ENCODE results near the gene GRIN3A.
"Not testable (repeated sequence)": the region's sequence is repeated elsewhere in the genome, so short reads cannot be mapped to it uniquely, and the experiment has no call there.

GRIN3A gene

DNA sequence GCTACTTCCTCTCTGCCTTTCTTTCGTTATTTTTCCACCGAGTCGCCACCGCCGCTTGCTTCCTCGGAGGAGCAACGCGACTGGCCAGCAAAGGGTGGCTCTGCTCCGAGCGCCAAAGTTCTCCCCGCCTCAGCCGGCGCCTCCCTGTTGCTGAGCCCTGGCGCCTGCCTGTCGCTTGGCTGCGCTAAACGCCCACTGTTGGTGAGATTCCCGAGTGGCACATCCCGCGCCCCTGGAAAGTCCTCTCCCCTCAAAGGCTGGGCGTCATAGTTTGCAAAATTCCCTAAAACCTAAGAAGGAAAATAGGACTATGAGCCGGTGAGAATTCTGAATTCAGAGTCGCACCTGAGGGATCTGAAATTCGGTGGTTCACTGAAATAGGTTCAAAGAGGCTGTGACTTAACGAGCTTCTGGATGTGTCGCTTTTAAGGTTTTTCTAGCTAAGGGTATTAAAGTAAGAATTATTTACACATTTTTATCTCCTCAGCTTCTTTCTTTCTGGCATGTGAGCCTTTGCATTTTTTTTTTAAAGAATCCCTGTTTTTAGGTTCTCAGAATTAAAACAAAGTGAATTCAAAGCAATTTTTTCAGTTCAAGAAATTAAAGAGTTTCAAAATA lies at the start of gene GRIN3A:
Gene GRIN3A (minus strand): TSS at position 82 of the 618 bp plus-strand sequence. CDS start 668 bp downstream, outside the sequence.
- no peak for DNase-seq (ENCODE audit: low read depth in 2 of 2, low spot score in 1 of 2)

DNA sequence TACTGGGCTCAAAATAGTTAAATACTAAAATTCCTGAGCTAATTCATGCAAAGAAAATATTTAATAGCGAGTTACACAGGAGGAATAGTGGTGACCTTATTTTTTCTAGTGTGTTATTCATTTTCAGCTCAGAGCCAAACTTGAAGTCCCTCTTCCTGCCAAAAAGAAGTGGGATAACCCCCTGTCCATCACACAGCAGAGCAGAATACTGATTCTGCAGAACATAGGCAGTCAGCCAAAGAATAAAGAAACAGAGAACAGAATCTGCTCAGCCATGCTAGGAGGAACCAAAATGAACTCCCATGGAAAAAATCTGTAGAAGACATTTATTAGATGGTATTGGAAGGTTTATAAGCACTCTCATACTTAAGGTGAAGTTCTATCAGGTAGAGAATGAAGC lies 49.4 kb upstream of the GRIN3A start:
- DNase-seq (ENCODE audit: low read depth in 2 of 2, low spot score in 1 of 2) = no peak

DNA sequence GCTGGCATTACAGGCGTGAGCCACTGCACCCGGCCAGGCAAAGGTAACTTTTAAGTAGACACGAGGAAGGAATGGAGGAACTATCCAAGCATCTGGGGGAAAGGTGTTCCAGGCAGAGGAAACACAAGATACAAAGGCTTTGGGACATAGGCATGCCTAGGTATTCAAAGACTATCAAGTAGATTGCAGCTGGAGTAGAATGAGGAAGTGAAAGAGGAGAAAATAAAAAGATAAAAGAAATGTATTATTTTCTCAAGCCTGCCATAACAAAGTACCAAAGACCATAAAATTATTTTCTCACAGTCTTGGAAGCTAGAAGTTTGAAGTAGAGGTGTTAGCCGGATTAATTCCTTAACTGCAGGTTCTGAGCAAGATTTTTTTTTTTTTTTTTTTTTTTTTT lies 39.9 kb upstream of the GRIN3A start:
- no peak for DNase-seq (ENCODE audit: low read depth in 2 of 2, low spot score in 1 of 2)

DNA sequence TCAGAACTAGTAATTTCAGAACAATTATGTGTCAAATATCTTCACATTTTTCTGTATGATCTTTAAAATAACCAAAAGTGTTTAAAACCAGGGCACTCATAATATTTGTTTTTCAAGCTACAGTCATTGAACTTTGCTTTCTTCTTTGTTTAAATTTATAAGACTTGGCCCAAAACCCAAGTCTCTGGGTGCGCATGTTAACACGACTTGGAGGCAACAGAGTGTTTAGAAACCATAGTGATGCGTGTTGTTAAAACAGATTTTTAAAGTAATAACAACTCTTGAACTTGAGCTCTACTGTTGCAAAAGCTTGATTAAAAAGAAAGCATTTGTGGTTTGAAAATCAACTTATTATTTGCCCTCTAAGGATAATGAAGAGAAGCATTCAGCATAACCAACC lies 26.0 kb upstream of the GRIN3A start:
- DNase-seq (ENCODE audit: low read depth in 2 of 2, low spot score in 1 of 2) = no peak

DNA sequence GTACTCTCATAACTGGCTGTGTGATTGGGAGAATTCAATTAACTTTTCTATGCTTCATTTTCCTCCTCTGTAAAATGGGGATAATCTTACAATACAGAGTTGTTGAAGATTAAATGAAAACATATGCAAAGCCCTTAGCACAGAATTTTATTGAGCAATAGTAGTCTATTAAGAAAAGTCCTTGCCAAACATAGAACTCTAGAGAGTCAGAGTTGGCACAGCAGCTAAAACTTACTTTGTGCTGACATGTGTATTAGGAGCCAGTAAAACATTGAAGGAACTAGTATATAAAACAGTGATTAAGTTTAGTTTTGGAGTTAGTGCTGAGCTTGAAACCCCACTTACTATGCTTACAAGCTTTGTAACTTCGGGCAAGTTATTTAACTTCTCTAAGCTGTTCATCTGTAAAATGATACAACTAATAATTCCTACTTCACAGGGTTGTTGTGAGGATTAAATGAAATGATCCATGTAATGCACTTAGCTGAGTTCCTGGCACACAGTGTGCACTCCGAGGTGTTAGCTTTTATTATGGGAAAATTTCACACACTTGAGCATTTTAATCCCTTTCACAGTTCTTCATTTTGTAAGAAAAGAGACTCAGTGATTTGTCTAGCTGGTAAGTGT lies 20.0 kb upstream of the GRIN3A start:
- no peak for DNase-seq (ENCODE audit: low read depth in 2 of 2, low spot score in 1 of 2)

DNA sequence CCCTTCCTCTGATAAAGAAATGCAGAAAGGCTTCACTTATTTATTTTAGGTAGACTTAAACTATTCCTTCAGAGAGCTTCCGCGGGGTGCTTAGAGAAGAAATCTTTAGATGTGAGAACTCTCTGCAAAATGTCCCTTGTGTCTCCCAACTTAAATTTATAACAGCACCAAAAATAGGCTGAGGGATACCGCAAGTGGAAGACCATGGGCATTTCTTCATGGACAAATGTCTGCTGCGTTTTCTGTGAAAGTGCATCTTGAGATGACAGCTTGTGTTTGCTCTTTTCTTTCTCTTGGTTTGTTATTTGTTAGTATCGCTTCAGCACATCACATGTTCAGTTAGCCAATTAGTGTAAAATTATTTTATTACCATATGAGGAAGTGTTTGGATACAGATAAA lies 15.3 kb upstream of the GRIN3A start:
- no peak for DNase-seq (ENCODE audit: low read depth in 2 of 2, low spot score in 1 of 2)

DNA sequence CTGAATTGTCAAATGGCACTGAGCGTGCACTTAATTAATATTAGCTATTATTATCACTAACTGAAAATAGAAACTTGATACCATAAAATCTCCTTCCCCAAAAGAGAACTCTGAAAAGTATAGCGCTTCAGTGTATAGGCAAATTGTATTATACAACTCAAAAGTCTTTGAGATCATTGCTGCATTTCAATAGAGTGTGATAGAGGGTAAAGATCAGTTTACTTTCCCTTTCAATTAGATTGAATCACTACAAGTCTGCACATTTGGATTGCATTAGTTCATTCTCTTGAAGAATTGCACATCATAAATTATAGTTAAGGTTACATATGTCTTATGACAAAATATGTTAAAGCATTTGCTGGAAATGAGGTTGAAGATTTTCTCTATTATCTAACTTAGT lies 13.4 kb upstream of the GRIN3A start:
- no peak for DNase-seq (ENCODE audit: low read depth in 2 of 2, low spot score in 1 of 2)

DNA sequence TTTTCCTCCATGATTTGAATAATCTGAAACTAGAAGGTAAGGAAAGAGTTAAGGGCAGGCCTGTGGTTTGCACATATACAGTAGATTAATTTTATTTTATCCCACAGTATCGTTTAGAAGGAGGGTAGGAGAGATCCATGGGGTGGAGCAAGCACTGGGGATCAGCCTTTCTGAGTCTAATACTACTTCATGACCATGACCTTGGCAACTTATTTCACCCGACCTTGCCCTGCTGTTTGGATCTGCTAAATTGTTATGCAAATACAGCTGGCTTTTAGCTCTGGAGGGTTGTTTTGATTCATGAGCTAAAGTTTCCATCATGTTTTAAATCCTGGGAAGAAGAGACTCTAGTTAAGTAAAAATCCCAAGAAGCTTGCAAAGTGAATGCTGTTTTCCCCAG lies 864 bp upstream of the GRIN3A start:
- no peak for DNase-seq (ENCODE audit: low read depth in 2 of 2, low spot score in 1 of 2)

DNA sequence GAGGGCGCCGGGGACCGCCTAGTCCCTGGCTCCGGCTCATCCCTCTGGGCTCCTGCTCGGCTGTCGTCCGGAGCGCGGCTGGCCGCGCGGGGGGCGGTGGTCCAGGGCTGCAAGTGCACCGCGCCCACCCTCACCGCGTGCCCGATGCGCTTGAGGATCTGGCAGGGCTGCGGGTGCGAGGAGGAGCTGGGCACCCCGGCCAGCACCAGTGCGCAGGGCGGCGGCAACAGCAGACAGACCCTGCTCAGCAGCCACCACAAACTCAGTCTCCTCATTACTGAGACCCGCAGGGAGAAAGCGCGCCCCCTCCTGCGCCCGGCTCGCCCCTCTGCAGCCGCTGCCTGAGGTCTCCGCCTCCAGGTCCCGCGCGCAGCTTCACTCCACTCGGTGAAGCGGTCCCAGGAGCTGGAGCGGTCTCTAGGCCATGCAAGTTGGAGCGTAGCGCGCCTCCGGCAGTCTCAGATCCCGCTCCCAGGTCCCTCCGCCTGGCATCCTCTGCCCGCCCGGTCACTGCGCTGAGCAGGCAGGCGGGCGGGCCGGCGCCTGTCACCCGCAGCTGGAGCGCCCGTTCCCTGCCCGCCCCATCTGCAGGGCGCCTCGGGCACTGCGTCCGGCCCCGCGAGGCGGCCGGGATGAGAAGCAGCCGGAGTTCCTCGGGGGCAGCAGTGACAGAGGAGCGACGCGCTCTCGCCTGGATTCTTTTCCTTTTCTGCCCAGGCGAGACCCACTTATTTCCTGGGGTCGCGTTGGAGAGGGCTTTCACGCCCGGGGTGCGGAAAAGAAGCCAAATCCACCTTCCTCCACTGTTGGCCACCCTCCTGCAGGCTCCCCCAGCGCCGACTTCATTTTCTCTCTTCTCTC lies 512 bp downstream of the GRIN3A start:
- no peak for DNase-seq (ENCODE audit: low read depth in 2 of 2, low spot score in 1 of 2)

DNA sequence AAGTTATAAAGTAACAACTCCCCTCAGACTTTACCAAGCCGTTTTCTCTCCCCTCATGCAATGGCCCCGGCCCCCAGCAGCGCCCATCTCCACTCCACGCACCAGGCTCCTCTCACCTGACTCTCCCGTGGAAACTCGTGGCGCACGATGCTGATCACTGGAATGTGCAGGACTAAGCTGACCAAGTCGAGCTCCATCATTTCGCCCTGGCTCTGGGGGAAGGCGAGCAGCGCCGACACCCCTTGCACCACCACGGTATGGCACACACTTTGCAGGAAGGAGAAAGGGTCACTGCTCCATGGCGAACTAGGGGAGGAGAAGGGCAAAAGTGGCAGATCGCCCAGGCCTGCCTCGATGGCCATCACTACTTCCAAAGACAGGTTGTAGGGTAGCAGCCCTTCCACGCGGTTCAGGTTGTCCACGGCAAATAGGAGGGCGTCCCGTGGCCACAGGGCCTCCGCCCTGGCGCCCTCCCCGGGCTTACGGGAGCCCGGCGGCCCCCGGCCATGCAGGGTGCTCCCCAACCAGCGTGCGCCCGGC lies 1.2 kb downstream of the GRIN3A start:
- no peak for DNase-seq (ENCODE audit: low read depth in 2 of 2, low spot score in 1 of 2)

DNA sequence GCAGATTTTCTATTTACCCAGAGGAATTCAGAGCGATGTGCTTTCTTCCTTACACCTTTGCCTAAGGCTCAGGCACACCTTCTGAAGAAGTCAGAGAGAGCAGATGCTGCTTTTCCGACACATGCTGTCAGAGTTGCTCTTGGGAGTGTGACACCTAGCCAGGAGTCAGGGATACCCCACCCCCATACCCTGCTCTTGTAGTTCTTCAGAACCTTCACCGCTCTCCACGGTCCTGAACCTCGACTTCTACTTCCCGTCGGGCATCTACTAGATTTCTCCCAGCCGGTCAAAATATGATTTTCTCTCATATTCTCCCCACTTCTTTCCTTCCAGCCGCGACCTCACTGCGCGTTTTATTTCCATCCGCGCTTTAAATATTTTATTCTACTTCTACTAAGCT lies 1.7 kb downstream of the GRIN3A start:
- DNase-seq (ENCODE audit: low read depth in 2 of 2, low spot score in 1 of 2) = no peak

DNA sequence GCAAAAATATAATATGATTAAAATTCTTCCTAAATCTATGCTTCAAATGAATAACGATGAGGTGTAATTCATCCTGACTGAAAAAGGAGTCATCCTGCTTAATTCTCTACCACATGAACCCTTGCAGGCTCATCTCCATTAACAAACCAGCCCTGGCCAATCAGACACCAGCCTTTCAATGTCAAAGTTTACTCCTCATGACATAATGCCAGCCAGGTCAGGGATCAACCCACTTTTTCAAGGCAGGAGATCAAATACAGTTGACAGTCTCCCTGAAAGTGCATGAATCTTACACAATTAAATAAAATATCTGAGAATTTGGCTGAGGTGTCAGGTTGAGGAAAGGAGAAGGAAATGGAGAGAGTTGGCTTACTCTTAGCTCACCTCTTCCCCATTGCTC lies 7.0 kb downstream of the GRIN3A start:
- no peak for DNase-seq (ENCODE audit: low read depth in 2 of 2, low spot score in 1 of 2)

DNA sequence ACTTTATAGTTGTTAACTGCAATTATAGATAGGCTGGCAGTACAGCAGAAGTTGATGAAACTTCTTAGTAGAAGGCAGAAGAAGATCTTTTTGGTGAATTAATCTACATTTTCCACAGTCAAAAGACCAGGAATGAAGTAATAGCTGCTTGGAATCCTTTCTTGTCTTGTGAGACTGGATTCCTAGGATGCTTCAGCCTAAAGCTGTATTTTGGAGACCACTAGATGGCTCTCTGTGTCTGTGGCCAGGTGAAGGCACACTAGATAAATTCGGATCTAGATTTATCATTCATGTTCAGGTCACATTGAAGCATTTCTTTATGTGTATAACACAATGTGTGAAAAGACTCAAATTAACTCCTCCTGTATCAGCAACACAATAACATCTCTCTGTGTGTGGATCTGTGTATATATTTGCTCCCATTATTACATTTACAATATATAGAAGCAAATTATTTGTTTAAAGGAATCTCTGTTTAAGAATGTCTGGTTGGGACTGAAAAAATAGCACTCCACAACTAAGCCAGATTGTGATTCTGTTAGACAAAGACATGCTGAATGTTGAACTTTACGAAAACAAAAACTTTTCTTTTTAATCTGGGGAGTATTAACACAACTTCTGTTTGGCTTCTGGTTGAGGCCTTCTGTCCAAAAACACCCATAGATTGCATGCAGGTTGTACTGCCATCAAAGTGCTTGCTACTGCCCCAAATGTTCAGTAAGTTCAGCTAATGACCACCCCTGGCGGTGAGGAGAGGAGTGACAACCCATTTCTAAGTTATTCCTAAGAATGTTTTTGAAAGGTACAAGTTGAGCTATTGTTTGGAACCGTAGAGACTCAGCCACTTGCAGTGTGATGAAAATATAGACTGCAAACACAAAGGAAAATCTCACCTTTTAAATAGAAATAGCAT lies 10.6 kb downstream of the GRIN3A start:
- DNase-seq (ENCODE audit: low read depth in 2 of 2, low spot score in 1 of 2) = no peak

DNA sequence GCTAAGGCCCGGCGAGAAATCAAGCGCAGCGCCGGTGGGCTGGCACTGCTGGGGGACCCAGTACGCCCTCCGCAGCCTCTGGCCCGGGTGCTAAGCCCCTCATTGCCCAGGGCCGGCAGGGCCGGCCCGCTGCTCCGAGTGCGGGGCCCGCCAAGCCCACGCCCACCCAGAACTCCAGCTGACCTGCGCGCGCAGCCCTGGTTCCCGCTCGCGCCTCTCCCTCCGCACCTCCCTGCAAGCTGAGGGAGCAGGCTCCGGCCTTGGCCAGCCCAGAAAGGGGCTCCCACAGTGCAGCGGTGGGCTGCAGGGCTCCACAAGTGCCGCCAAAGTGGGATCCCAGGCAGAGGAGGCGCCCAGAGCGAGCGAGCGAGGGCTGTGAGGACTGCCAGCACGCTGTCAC lies 14.2 kb downstream of the GRIN3A start:
- DNase-seq (ENCODE audit: low read depth in 2 of 2, low spot score in 1 of 2) = not testable (repeated sequence)

DNA sequence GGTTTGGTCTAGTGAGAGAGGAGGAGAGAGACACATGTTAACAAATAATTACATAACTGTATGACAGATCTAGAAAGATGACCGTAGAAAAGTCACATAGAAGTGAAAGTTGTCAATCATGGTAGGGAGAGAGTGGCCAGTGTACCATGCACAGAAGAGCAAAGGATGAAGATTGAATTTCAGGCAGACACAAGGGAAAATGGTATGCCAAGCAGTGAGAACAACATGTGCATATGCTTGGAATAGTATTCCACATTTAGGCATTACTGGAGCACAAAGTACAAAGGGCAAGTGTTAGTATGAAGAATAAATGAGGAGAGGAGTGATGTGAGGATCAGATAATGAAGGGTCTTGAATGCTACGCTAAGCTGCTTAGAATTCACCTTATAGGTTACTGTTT lies 20.3 kb downstream of the GRIN3A start:
- DNase-seq (ENCODE audit: low read depth in 2 of 2, low spot score in 1 of 2) = no peak

DNA sequence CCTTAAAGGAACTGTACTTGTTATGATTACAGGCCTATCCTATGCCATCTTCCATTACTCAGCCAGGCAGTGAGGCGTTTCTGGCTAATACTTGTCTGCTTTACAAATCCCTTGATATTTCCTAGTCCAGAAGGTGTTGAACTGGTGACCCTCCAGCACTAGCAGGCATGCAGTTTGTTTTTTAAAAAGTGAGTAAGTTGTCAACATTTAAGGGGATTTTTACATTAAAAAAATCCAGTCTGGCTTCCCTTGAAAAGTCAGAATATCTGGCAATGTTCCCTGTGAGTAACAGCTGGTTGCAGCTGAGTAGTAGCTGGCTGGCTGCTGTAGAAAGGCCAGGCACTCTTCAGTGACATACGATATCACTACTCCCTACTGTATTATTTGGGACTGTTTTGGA lies 21.8 kb downstream of the GRIN3A start:
- DNase-seq (ENCODE audit: low read depth in 2 of 2, low spot score in 1 of 2) = no peak

DNA sequence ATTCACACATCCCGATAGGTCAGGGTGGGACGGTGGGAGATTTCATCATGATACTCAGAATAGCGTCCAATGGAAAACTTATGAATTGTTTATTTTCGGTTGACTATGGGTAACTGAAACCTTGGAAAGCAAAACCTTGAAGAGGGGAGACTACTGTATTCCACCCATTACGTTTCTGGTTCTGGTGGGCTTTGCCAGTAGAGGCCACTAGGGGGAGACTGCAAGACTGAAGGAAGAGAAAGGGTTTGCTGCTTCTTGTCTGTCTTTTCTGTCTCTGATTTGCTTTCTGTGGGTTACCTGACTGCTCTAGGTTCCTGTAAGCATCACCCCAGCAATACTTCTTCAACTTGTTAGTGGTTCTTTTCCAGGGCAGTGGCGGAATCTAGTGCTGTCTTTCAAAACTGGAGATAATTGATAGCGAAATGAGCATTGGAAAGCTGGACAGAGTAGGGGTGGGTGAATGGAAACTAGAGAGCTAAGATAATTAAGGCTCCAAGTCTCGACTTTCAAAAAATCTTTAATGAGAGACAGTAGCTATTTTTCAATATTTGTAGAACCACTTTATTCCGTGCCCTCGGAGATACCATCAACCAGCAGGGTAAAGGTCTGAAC lies 27.0 kb downstream of the GRIN3A start:
- no peak for DNase-seq (ENCODE audit: low read depth in 2 of 2, low spot score in 1 of 2)

DNA sequence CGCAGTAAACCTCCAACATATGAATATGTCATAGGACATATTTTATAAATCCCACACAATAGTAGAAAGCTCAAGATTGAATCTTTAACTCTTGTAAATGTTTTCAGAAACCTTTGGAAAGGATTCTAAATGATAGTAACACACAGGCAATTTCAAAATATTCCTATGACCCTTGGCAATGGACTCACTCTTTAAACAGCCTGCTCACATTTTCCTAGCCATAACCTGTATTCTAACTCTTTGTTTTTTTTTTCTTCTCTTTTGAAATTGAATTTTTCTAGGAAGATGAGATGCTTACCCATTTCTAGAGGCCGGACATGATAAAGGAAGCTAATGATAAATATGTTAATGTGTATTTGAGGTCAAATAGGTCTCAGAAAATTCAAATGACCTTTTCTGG lies 29.6 kb downstream of the GRIN3A start:
- no peak for DNase-seq (ENCODE audit: low read depth in 2 of 2, low spot score in 1 of 2)

DNA sequence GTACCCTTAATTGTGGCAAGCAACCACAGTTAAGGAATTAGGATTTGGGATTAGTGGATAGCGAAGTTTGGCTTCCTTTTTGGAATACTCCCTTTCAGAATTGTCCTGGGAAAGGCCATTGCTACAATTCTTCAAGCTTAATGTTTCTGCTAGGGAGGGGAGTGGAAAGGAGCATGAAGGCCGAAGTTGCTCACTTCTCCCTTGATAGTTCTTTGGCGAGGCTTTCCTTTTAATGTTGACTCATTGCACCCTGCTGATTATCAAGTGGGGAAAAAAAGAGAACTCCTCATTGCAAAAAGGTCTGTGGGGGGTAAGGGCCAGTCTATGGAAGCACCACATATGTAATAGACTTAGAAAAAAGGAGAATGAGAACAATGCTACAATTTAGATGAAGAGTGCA lies 30.7 kb downstream of the GRIN3A start:
- no peak for DNase-seq (ENCODE audit: low read depth in 2 of 2, low spot score in 1 of 2)

DNA sequence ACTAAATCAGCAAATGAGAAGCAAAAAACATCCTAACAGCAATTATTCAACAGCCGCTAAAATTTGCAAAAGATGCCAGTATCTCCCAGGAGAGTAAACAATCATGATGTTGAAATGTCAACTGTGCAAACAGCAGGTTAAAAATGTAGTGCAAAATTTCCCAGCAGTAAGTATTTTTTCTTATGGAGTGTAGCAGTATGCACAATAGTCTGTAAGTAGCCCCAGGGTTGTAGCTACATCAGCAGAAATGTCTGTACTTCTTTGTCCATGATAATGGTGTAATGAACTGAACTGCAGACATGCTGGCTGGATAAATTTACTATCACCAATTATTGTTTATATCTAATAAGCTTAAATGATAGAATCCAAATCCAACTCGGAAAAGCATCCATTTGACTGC lies 31.4 kb downstream of the GRIN3A start:
- DNase-seq (ENCODE audit: low read depth in 2 of 2, low spot score in 1 of 2) = no peak
